Thyroid gland (tissue), 4 donors: ENCODE data around the gene MAL. TPM values are rescaled to one million over a fixed set of nuclear protein-coding genes. Genes with fewer than 3 reads are reported as not detected.

ENCODE experiments used
- DNase-seq, 2 donors: peaks; one replicate each; pipeline ENCODE4 v3.0.0-alpha.2; 2019
- H3K27ac ChIP-seq, 3 donors: fragments of 200-600 bp; sonication (generic); 1 replicate in 2 of 3; 2 replicates in 1 of 3; pipeline ENCODE4 v1.5.1; 2016 to 2019; ENCODE audit warnings: mild to moderate bottlenecking in 1 of 3, moderate library complexity in 1 of 3
- H3K27me3 ChIP-seq: fragments of 200-600 bp; sonication (generic); one replicate; pipeline ENCODE4 v1.5.1; 2019
- H3K36me3 ChIP-seq, 2 donors: fragments of 200-600 bp; sonication (generic); one replicate each; pipeline ENCODE4 v1.5.1; 2016 to 2019
- H3K4me1 ChIP-seq, 2 donors: fragments of 200-600 bp; sonication (generic); one replicate each; pipeline ENCODE4 v1.5.1; 2017 to 2019
- H3K4me3 ChIP-seq, 3 donors: fragments of 200-600 bp; sonication (generic); replicated peaks in 1 of 3; 1 replicate in 2 of 3; 2 replicates in 1 of 3; pipeline ENCODE4 v1.5.1; 2016; ENCODE audit warnings: mild to moderate bottlenecking in 1 of 3
- H3K9me3 ChIP-seq: fragments of 200-600 bp; sonication (generic); one replicate; pipeline ENCODE4 v1.5.1; 2017
- POLR2A ChIP-seq, 2 donors: fragments of 450-650 bp; IDR thresholded peaks; one replicate each; pipeline ENCODE4 v1.6.1; 2017; ENCODE audit warnings: antibody characterized with exemption in 2 of 2, mild to moderate bottlenecking in 2 of 2, moderate library complexity in 1 of 2
- WGBS, 2 donors: methylation state at CpG; one replicate each; pipeline ENCODE4 v1.1.5; 2017; 5-methylcytosine and 5-hydroxymethylcytosine counted together
- intact Hi-C: fragments of 100-400 bp; cut with DNase I; formaldehyde crosslinking; loops from one replicate; pipeline ENCODE4 v1.15.1; 2023
- total RNA-seq, 4 donors: library from RNA; depleted of rRNA; stranded (reverse); fragments of >200 nt; gene quantifications; one replicate each; pipeline ENCODE4 v1.2.3, GENCODE V29; 2016
- TF ChIP-seq, protein P1 (sequence below), 6 experiments: fragments of 200-600 bp in 3 of 6; fragments of 450-650 bp in 3 of 6; sonication (generic) in 3 of 6; IDR thresholded peaks; one replicate each; pipeline ENCODE4 v1.5.1; 2016 to 2019; ENCODE audit warnings: antibody characterized with exemption in 6 of 6, mild to moderate bottlenecking in 2 of 6, inconsistent platforms in 1 of 6, moderate library complexity in 1 of 6

Gene MAL
- total RNA-seq, 4 donors from 2014 or later: 5.6 to 19.3 (median 13.3) TPM

DNA sequence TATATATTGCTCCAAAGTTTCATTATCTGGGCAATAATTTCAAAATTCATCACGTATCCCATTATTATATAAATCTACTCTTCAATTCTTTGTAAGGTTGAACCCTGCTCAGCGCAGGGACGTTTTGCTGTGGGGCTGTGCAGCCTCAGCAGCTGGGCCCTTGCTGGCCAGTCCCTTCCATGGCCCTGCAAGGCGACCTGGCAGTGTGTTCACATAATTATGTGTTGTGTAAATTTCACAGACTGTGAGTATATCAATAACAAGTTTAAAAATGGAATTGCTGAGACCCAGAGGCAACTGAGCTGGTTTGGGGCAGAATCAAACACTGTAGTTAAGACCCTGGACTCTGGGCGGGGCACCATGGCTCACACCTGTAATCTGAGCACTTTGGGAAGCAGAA, 16.1 kb upstream of the MAL start:
- DNase-seq: no peak
- intact Hi-C loops: no loop called here
- Histone ChIP-seq H3K36me3 (no peaks in the 10 kb centered on the region), H3K9me3 (no peaks in the 10 kb centered on the region), H3K4me3 (no peak overlapping the region), H3K4me1 (no peaks in the 10 kb centered on the region), H3K27ac (no peak overlapping the region), H3K27me3 (no peaks in the 10 kb centered on the region)
- WGBS, 2 donors: 84 to 95% methylated on average over 5 of the region's 5 CpGs
- no peak for TF ChIP-seq POLR2A (IDR thresholded peaks at IDR 0.05)
- TF ChIP-seq, protein P1, sequence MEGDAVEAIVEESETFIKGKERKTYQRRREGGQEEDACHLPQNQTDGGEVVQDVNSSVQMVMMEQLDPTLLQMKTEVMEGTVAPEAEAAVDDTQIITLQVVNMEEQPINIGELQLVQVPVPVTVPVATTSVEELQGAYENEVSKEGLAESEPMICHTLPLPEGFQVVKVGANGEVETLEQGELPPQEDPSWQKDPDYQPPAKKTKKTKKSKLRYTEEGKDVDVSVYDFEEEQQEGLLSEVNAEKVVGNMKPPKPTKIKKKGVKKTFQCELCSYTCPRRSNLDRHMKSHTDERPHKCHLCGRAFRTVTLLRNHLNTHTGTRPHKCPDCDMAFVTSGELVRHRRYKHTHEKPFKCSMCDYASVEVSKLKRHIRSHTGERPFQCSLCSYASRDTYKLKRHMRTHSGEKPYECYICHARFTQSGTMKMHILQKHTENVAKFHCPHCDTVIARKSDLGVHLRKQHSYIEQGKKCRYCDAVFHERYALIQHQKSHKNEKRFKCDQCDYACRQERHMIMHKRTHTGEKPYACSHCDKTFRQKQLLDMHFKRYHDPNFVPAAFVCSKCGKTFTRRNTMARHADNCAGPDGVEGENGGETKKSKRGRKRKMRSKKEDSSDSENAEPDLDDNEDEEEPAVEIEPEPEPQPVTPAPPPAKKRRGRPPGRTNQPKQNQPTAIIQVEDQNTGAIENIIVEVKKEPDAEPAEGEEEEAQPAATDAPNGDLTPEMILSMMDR (IDR thresholded peaks at IDR 0.05): no peak

DNA sequence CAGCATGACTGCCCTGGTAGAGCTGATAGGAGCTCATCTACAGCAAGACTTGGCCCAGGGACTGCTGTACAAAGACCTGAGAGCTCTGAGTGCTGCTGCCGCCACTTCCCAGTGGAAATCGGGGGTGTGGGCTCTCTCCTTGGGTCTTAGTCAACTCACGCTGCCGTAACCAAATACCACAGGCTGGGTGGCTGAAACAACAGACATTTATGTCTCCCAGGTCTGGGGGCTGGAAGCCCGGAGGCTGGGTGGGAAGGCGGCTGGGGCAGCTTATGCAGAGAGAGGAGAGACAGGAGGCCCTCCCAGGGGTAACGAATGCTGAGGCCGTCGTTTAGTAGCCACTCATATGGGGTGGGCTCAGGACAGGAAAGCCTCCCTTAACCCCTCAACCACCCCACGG, 15.4 kb upstream of the MAL start:
- 72 to 73% methylated on average over 3 of the region's 10 CpGs for WGBS, 2 donors
- no peak for DNase-seq
- no peak overlapping the region for H3K27ac ChIP-seq
- no peak overlapping the region for H3K4me3 ChIP-seq
- intact Hi-C loops: no loop called here
- no peaks in the 10 kb centered on the region for H3K36me3 ChIP-seq
- H3K27me3 ChIP-seq: no peaks in the 10 kb centered on the region
- no peaks in the 10 kb centered on the region for H3K9me3 ChIP-seq
- TF ChIP-seq, protein P1 (IDR thresholded peaks at IDR 0.05): no peak
- TF ChIP-seq POLR2A (IDR thresholded peaks at IDR 0.05): no peak
- H3K4me1 ChIP-seq: no peaks in the 10 kb centered on the region

DNA sequence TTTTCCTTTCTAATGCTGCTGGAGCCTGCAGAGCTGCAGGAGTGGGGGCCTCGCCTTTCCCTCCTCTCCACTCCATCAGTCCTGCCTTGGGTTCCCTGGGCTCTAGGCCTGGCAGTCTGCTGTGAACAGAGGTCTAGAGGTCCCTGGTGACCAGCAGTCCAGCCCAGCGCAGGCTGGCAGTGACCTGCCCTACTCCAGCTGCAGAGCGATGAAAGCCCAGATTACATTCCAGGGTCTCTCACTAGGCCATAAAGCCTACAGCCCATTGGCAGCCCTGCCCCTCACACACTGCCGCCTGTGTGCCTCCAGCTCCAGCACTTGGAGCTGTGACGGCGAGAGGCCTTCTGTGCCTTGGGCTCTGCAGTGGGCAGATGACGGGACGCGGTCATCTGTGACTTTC, 14.8 kb upstream of the MAL start:
- DNase-seq: no peak
- no peaks in the 10 kb centered on the region for H3K36me3 ChIP-seq
- no peak overlapping the region for H3K4me3 ChIP-seq
- H3K4me1 ChIP-seq: no peaks in the 10 kb centered on the region
- no peaks in the 10 kb centered on the region for H3K9me3 ChIP-seq
- 92 to 93% methylated on average over 8 to 9 of the region's 9 CpGs for WGBS, 2 donors
- H3K27ac ChIP-seq: no peak overlapping the region
- no peaks in the 10 kb centered on the region for H3K27me3 ChIP-seq
- TF ChIP-seq, protein P1 (IDR thresholded peaks at IDR 0.05): no peak
- intact Hi-C loops: no loop called here

DNA sequence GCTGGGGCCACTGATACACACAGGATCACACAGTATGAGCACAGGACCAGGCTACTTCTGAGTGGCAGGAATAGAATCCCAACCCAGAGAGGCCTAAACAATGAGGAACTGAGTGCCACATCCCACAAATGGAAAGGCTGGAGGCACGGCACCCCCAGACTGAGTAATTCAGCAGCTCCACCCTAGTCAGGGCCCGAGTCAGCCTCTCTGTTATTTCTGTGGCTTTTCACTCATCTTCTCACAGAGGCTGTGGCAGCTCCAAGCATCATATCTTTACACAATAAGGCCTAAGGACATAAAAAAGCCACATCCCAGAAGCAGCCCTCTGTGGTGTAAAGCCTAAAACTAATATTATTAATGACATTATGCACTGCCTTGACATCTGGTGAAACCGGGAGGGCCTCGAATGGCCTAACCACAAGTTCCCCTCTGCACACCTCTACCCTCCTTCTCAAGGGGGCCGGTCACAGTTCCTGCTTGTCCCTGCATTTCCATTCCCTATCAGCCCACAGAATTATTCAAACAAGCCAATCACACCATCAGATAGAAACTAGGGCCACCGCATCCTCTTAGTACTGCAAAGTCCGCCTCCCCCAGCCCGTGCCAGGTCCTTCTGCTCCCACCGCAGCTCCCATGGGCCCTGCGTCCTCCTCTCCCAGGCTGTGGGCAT, 12.5 kb upstream of the MAL start:
- Histone ChIP-seq H3K9me3 (no peaks in the 10 kb centered on the region), H3K4me1 (no peaks in the 10 kb centered on the region), H3K27me3 (no peaks in the 10 kb centered on the region), H3K4me3 (no peak overlapping the region), H3K27ac (no peak overlapping the region), H3K36me3 (no peaks in the 10 kb centered on the region)
- no peak for DNase-seq
- 85 to 86% methylated on average over 10 of the region's 10 CpGs for WGBS, 2 donors
- intact Hi-C loops: no loop called here
- TF ChIP-seq, protein P1 (IDR thresholded peaks at IDR 0.05): no peak

DNA sequence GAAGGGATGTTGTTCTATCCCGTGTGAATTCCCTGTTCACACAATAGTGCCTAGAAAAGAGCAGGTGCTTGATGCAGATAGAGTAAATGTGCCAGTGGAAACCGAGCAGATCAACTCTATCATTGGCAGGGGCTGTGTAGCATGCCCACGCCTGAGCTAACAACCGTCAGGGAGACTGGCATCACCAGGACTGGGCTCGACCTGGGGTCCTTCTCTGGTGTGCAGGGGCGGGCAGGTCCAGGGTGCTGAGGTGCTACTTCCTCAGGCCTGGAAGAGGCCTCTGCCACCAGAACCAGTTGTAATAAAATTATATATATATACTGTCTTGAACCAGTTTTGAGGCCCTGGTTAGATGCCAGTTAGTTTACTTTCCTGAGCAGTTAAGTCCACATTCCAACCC, 11.8 kb upstream of the MAL start:
- 85 to 88% methylated on average over 5 to 6 of the region's 6 CpGs for WGBS, 2 donors
- intact Hi-C loops: no loop called here

More for the DNA sequence above, 11.8 kb upstream of the MAL start:
- TF ChIP-seq, protein P1 (IDR thresholded peaks at IDR 0.05): no peak
- TF ChIP-seq POLR2A (IDR thresholded peaks at IDR 0.05): no peak
- no peak for DNase-seq
- no peak overlapping the region for H3K4me3 ChIP-seq
- no peaks in the 10 kb centered on the region for H3K36me3 ChIP-seq
- peaks cover under 1 to 1% of the 10 kb centered on the region in 2 donors for H3K4me1 ChIP-seq
- H3K27ac ChIP-seq: no peak overlapping the region
- H3K9me3 ChIP-seq: no peaks in the 10 kb centered on the region
- H3K27me3 ChIP-seq: no peaks in the 10 kb centered on the region
